HG03575 (cell line): ENCODE data around the gene DVL1.

ENCODE experiments used
- ATAC-seq: cut with Tn5 transposase; IDR thresholded peaks from one replicate; pipeline ENCODE4 v1.9.1; 2021; ENCODE audit not compliant: unreplicated experiment, insufficient number of reproducible peaks, low FRiP score; ENCODE audit errors: extremely low read depth

Gene DVL1

GRCh38 chr1:1344655-1345361, 4.4 kb downstream of the DVL1 start:
- no peak for ATAC-seq

- no peak for ATAC-seq
These were observed 5.3 kb downstream of the DVL1 start for GRCh38 chr1:1343811-1344421.

- ATAC-seq = no peak
These were observed 6.6 kb downstream of the DVL1 start for GRCh38 chr1:1342584-1343115.

GRCh38 chr1:1342061-1342562, 7.1 kb downstream of the DVL1 start:
- no peak for ATAC-seq

GRCh38 chr1:1341549-1342021, 7.6 kb downstream of the DVL1 start:
- no peak for ATAC-seq

GRCh38 chr1:1340791-1341548, 8.2 kb downstream of the DVL1 start:
- ATAC-seq = no peak

GRCh38 chr1:1340185-1340584, 9.0 kb downstream of the DVL1 start:
- ATAC-seq = no peak

- no peak for ATAC-seq
These were observed 10.9 kb downstream of the DVL1 start for GRCh38 chr1:1338278-1338677.

GRCh38 chr1:1337793-1338147, 11.4 kb downstream of the DVL1 start:
- ATAC-seq = no peak

- no peak for ATAC-seq
These were observed 12.1 kb downstream of the DVL1 start for GRCh38 chr1:1336931-1337792.

- no peak for ATAC-seq
These were observed 12.8 kb downstream of the DVL1 start for GRCh38 chr1:1336446-1336845.

GRCh38 chr1:1335792-1336248, 13.4 kb downstream of the DVL1 start:
- no peak for ATAC-seq

- no peak for ATAC-seq
These were observed 13.9 kb downstream of the DVL1 start for GRCh38 chr1:1335283-1335682.

- ATAC-seq = no peak
These were observed 14.4 kb downstream of the DVL1 start for GRCh38 chr1:1334835-1335234.

- no peak for ATAC-seq
These were observed 15.5 kb downstream of the DVL1 start for GRCh38 chr1:1333551-1334241.

- ATAC-seq = no peak
These were observed 16.3 kb downstream of the DVL1 start for GRCh38 chr1:1332774-1333480.

GRCh38 chr1:1332031-1332755, 17.0 kb downstream of the DVL1 start:
- ATAC-seq = no peak
